Measurements from ENCODE around the gene SLC2A9.

- TF ChIP-seq POLR2AphosphoS5 (IDR thresholded peaks at IDR 0.05) (no peak), CTCF (IDR thresholded peaks at IDR 0.05) (no peak), EP300 (IDR thresholded peaks at IDR 0.05) (no peak)
Measured at GRCh38 chr4:9867751-9868425, 153.4 kb downstream of the SLC2A9 start.
